ENCODE results near the gene OS9.

DNA sequence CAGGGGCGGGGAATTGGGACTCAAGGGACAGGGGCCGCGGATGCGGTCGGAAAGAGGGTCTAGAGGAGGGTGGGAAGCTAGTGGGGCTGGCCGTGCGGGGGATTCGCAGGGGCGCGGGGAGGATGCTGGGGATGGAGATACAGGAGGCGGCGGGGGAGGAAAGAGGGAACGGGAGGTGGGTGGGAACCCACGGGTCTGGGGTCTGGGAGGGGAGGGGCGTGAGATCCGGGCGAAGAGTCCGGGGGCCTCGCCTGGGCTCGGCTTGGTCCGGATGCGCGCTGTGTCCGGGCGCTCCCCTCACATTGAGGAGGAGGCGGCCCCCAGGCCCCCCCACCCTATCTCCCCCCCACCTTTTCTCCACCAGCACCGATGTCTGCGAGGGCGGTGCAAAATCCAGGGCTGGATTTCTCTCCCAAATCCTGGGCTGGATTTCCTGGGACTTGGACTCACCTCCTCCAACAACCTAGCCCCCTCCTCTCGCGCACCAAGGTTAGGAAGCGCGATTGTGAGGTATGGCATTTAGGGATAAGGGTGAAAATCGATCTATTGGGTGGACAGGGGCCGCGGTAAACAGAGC lies 44.8 kb downstream of the OS9 start, which contains the start of gene AGAP2:
- TF ChIP-seq, protein P1, sequence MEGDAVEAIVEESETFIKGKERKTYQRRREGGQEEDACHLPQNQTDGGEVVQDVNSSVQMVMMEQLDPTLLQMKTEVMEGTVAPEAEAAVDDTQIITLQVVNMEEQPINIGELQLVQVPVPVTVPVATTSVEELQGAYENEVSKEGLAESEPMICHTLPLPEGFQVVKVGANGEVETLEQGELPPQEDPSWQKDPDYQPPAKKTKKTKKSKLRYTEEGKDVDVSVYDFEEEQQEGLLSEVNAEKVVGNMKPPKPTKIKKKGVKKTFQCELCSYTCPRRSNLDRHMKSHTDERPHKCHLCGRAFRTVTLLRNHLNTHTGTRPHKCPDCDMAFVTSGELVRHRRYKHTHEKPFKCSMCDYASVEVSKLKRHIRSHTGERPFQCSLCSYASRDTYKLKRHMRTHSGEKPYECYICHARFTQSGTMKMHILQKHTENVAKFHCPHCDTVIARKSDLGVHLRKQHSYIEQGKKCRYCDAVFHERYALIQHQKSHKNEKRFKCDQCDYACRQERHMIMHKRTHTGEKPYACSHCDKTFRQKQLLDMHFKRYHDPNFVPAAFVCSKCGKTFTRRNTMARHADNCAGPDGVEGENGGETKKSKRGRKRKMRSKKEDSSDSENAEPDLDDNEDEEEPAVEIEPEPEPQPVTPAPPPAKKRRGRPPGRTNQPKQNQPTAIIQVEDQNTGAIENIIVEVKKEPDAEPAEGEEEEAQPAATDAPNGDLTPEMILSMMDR (conservative IDR thresholded peaks at IDR 0.05; ENCODE audit: low read depth, low read length) = no peak
- TF ChIP-seq MXI1 (IDR thresholded peaks at IDR 0.05; ENCODE audit: borderline replicate concordance, low read depth, low read length) (no peak), BHLHE40 (IDR thresholded peaks at IDR 0.05; ENCODE audit: low read depth, low read length) (no peak)

All from IMR-90 (cell line).